Measurements from ENCODE around the gene RNF181. TPM values are rescaled to one million over a fixed set of nuclear protein-coding genes. Genes with fewer than 3 reads are reported as not detected.

RNF181 gene
- total and polyA plus RNA-seq, 4 donors = 90.2 to 296 (median 185) TPM

GRCh38 chr2:85588236-85588635 lies 7.3 kb upstream of the RNF181 start:
- H3K9ac ChIP-seq (ENCODE audit: insufficient read depth in 1 of 2, low read length in 2 of 2) = peak overlapping the region in 1 of 2 donors; percentile 34
- TF ChIP-seq, protein P1, sequence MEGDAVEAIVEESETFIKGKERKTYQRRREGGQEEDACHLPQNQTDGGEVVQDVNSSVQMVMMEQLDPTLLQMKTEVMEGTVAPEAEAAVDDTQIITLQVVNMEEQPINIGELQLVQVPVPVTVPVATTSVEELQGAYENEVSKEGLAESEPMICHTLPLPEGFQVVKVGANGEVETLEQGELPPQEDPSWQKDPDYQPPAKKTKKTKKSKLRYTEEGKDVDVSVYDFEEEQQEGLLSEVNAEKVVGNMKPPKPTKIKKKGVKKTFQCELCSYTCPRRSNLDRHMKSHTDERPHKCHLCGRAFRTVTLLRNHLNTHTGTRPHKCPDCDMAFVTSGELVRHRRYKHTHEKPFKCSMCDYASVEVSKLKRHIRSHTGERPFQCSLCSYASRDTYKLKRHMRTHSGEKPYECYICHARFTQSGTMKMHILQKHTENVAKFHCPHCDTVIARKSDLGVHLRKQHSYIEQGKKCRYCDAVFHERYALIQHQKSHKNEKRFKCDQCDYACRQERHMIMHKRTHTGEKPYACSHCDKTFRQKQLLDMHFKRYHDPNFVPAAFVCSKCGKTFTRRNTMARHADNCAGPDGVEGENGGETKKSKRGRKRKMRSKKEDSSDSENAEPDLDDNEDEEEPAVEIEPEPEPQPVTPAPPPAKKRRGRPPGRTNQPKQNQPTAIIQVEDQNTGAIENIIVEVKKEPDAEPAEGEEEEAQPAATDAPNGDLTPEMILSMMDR (IDR thresholded peaks at IDR 0.05; ENCODE audit: control extremely low read depth, extremely low read depth) = no peak

DNA sequence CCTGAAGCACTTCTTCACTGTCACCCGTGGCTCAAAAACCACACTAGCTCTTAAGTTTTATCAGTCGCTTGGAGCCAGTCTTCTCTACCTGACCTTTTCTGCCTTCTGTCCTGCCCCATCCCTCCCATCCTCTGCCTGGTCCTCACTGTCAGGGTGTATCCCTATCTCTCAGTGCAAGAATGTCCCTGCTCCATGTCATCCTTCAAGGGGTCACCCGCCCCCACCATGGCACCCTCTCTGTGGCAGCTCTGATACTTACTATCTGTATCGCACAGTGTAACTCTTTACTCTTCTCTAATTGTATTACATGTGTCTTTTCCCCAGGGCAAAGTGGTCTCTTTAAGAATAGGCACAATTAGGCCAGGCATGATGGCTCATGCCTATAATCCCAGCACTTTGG lies 6.9 kb upstream of the RNF181 start:
- ATAC-seq (ENCODE audit: insufficient read depth, low FRiP score) (no peak), DNase-seq (no peak)
- Histone ChIP-seq H3K27me3 (ENCODE audit: control insufficient read depth in 3 of 3, insufficient read depth in 3 of 3, low read length in 2 of 3) (no peaks in the 10 kb centered on the region), H3K36me3 (ENCODE audit: control insufficient read depth in 4 of 4, insufficient read depth in 4 of 4, low read length in 4 of 4) (peaks cover 0 to 5% (median 0%) of the 10 kb centered on the region in 4 donors), H3K27ac (ENCODE audit: low read depth in 1 of 2, low read length in 1 of 2) (peak overlapping the region in 1 of 2 donors; percentile 86), H3K4me1 (ENCODE audit: control insufficient read depth in 5 of 5, insufficient read depth in 5 of 5, low read length in 5 of 5) (peaks cover 13 to 53% (median 42%) of the 10 kb centered on the region in 5 donors), H3K9ac (ENCODE audit: insufficient read depth in 1 of 2, low read length in 2 of 2) (peak overlapping the region in 1 of 2 donors; percentile 34), H3K4me3 (no peak overlapping the region), H3K9me3 (ENCODE audit: control insufficient read depth in 4 of 4, insufficient read depth in 3 of 4, low read length in 3 of 4) (no peaks in the 10 kb centered on the region)
- TF ChIP-seq, protein P1 (IDR thresholded peaks at IDR 0.05; ENCODE audit: control extremely low read depth, extremely low read depth) = no peak
- 66 to 75% methylated on average over 4 of the region's 4 CpGs for WGBS, 2 donors

More at GRCh38 chr2:85588236-85588635, 7.3 kb upstream of the RNF181 start:
- peaks cover 0 to 5% (median 0%) of the 10 kb centered on the region in 4 donors for H3K36me3 ChIP-seq (ENCODE audit: control insufficient read depth in 4 of 4, insufficient read depth in 4 of 4, low read length in 4 of 4)
- H3K27me3 ChIP-seq (ENCODE audit: control insufficient read depth in 3 of 3, insufficient read depth in 3 of 3, low read length in 2 of 3) = no peaks in the 10 kb centered on the region
- no peaks in the 10 kb centered on the region for H3K9me3 ChIP-seq (ENCODE audit: control insufficient read depth in 4 of 4, insufficient read depth in 3 of 4, low read length in 3 of 4)
- H3K27ac ChIP-seq (ENCODE audit: low read depth in 1 of 2, low read length in 1 of 2) = peak overlapping the region; percentile 22 to 86
- 24 to 40% methylated on average over 4 of the region's 4 CpGs for WGBS, 2 donors
- DNase-seq = no peak
- H3K4me3 ChIP-seq = no peak overlapping the region
- ATAC-seq (ENCODE audit: insufficient read depth, low FRiP score) = no peak
- H3K4me1 ChIP-seq (ENCODE audit: control insufficient read depth in 5 of 5, insufficient read depth in 5 of 5, low read length in 5 of 5) = peaks cover 13 to 53% (median 44%) of the 10 kb centered on the region in 5 donors

- peaks cover 0 to 5% (median 0%) of the 10 kb centered on the region in 4 donors for H3K36me3 ChIP-seq (ENCODE audit: control insufficient read depth in 4 of 4, insufficient read depth in 4 of 4, low read length in 4 of 4)
- H3K4me3 ChIP-seq = no peak overlapping the region
- H3K27ac ChIP-seq (ENCODE audit: low read depth in 1 of 2, low read length in 1 of 2) = peak overlapping the region; percentile 29 to 86
- H3K27me3 ChIP-seq (ENCODE audit: control insufficient read depth in 3 of 3, insufficient read depth in 3 of 3, low read length in 2 of 3) = no peaks in the 10 kb centered on the region
- TF ChIP-seq, protein P1 (IDR thresholded peaks at IDR 0.05; ENCODE audit: control extremely low read depth, extremely low read depth) = no peak
- WGBS, 2 donors = 80 to 82% methylated on average over 4 of the region's 4 CpGs
- peak overlapping the region in 1 of 2 donors; percentile 34 for H3K9ac ChIP-seq (ENCODE audit: insufficient read depth in 1 of 2, low read length in 2 of 2)
- ATAC-seq (ENCODE audit: insufficient read depth, low FRiP score) = no peak
- DNase-seq = peak in 1 of 3 donors; percentile 33
- H3K4me1 ChIP-seq (ENCODE audit: control insufficient read depth in 5 of 5, insufficient read depth in 5 of 5, low read length in 5 of 5) = peaks cover 13 to 53% (median 42%) of the 10 kb centered on the region in 5 donors
- no peaks in the 10 kb centered on the region for H3K9me3 ChIP-seq (ENCODE audit: control insufficient read depth in 4 of 4, insufficient read depth in 3 of 4, low read length in 3 of 4)
Measured at GRCh38 chr2:85589181-85589580, 6.4 kb upstream of the RNF181 start.
